CD14-positive monocyte (primary cell): ENCODE results near the gene HOXB5. TPM values are rescaled to one million over a fixed set of nuclear protein-coding genes. Genes with fewer than 3 reads are reported as not detected.

Experiments used
- DNase-seq, 3 donors: peaks; one replicate each; pipeline ENCODE4 v3.0.0-alpha.2; 2011 to 2022
- H2AFZ ChIP-seq: 2 replicates; pipeline ENCODE4 v1.6.0; 2012; ENCODE audit warnings: mild to moderate bottlenecking, low read depth, low read length, inconsistent platforms; ENCODE audit not compliant: insufficient read depth, poor library complexity, severe bottlenecking
- H3K27ac ChIP-seq, 2 donors: 1 replicate in 1 of 2; 2 replicates in 1 of 2; pipeline ENCODE4 v1.5.1; 2012 to 2013; ENCODE audit warnings: low read length in 2 of 2, control low read depth in 1 of 2, inconsistent platforms in 1 of 2, low read depth in 1 of 2, mild to moderate bottlenecking in 1 of 2
- H3K27me3 ChIP-seq, 2 donors: one replicate each; pipeline versions ENCODE4 v1.6.0 to v1.6.1; 2011 to 2013; ENCODE audit warnings: low read length in 2 of 2; ENCODE audit not compliant: control insufficient read depth in 2 of 2, insufficient read depth in 2 of 2
- H3K36me3 ChIP-seq, 2 donors: replicated peaks in 1 of 2; 1 replicate in 1 of 2; 2 replicates in 1 of 2; pipeline versions ENCODE4 v1.5.1 to v1.6.1; 2012 to 2013; ENCODE audit warnings: low read length in 2 of 2, control low read depth in 1 of 2, inconsistent platforms in 1 of 2, mild to moderate bottlenecking in 1 of 2; ENCODE audit not compliant: insufficient read depth in 2 of 2, control insufficient read depth in 1 of 2
- H3K4me1 ChIP-seq, 2 donors: 1 replicate in 1 of 2; 2 replicates in 1 of 2; pipeline versions ENCODE4 v1.5.1 to v1.6.1; 2012 to 2013; ENCODE audit warnings: low read length in 2 of 2, control low read depth in 1 of 2, inconsistent platforms in 1 of 2, mild to moderate bottlenecking in 1 of 2, moderate library complexity in 1 of 2; ENCODE audit not compliant: insufficient read depth in 2 of 2, control insufficient read depth in 1 of 2
- H3K4me2 ChIP-seq: replicated peaks from 2 replicates; pipeline ENCODE3; 2012; ENCODE audit warnings: low read length, moderate library complexity, mild to moderate bottlenecking; ENCODE audit not compliant: poor library complexity, severe bottlenecking; ENCODE audit errors: extremely low read depth
- H3K4me3 ChIP-seq, 3 experiments: fragments of 200-600 bp in 1 of 3; sonication (generic) in 1 of 3; replicated peaks in 1 of 3; 1 replicate in 2 of 3; 2 replicates in 1 of 3; pipeline ENCODE4 v1.5.1; 2011 to 2013; ENCODE audit warnings: low read length in 3 of 3, mild to moderate bottlenecking in 3 of 3, control low read depth in 2 of 3, low read depth in 2 of 3, inconsistent platforms in 1 of 3, moderate library complexity in 1 of 3
- H3K79me2 ChIP-seq: 2 replicates; pipeline ENCODE4 v1.6.0; 2012; ENCODE audit warnings: mild to moderate bottlenecking, control low read depth, inconsistent platforms, low read length, moderate library complexity; ENCODE audit not compliant: insufficient read depth
- H3K9ac ChIP-seq: 2 replicates; pipeline ENCODE4 v1.6.0; 2017; ENCODE audit warnings: low read length, mild to moderate bottlenecking; ENCODE audit not compliant: insufficient read depth, poor library complexity, severe bottlenecking
- H3K9me3 ChIP-seq, 2 donors: replicated peaks in 1 of 2; 1 replicate in 1 of 2; 2 replicates in 1 of 2; pipeline versions ENCODE4 v1.5.1 to v1.6.1; 2012 to 2013; ENCODE audit warnings: low read length in 2 of 2, control low read depth in 1 of 2; ENCODE audit not compliant: control insufficient read depth in 1 of 2, insufficient read depth in 1 of 2
- H4K20me1 ChIP-seq: 2 replicates; pipeline ENCODE4 v1.6.0; 2012; ENCODE audit warnings: mild to moderate bottlenecking, low read length, control low read depth, moderate library complexity; ENCODE audit not compliant: insufficient read depth
- H3K27ac Mint-ChIP-seq, 7 donors: one replicate each; pipeline ENCODE4 v1.8.0; 2020; ENCODE audit warnings: mild to moderate bottlenecking in 7 of 7, mixed read lengths in 7 of 7, moderate library complexity in 6 of 7, inconsistent platforms in 2 of 7
- H3K27me3 Mint-ChIP-seq, 3 donors: one replicate each; pipeline ENCODE4 v1.8.0; 2021 to 2022; ENCODE audit warnings: low read depth in 3 of 3, mild to moderate bottlenecking in 3 of 3, mixed read lengths in 3 of 3, moderate library complexity in 3 of 3, inconsistent platforms in 1 of 3
- H3K36me3 Mint-ChIP-seq, 2 donors: one replicate each; pipeline ENCODE4 v1.8.0; 2020; ENCODE audit warnings: mixed read lengths in 2 of 2, inconsistent platforms in 1 of 2, mild to moderate bottlenecking in 1 of 2
- H3K4me1 Mint-ChIP-seq: one replicate; pipeline ENCODE4 v1.8.0; 2020; ENCODE audit warnings: mild to moderate bottlenecking, mixed read lengths
- H3K4me3 Mint-ChIP-seq, 2 donors: one replicate each; pipeline ENCODE4 v1.8.0; 2020; ENCODE audit warnings: mild to moderate bottlenecking in 2 of 2, mixed read lengths in 2 of 2, moderate library complexity in 1 of 2
- H3K9me3 Mint-ChIP-seq, 7 donors: one replicate each; pipeline ENCODE4 v1.8.0; 2020 to 2022; ENCODE audit warnings: mixed read lengths in 7 of 7, mild to moderate bottlenecking in 6 of 7, moderate library complexity in 6 of 7, inconsistent platforms in 2 of 7
- CTCF ChIP-seq: fragments of 200-600 bp; IDR thresholded peaks from one replicate; pipeline ENCODE4 v1.8.0; 2022; ENCODE audit warnings: antibody characterized with exemption, mild to moderate bottlenecking
- WGBS: methylation state at CpG from one replicate; pipeline ENCODE4 v1.1.5; 2013; ENCODE audit warnings: missing lambda C conversion rate; ENCODE audit not compliant: insufficient coverage; 5-methylcytosine and 5-hydroxymethylcytosine counted together
- intact Hi-C, 2 donors: fragments of 100-400 bp; cut with micrococcal nuclease; formaldehyde crosslinking; loops; one replicate each; pipeline versions ENCODE4 v1.15.0 to v1.15.1; 2023
- polyA plus RNA-seq, 3 donors: library from polyadenylated mRNA; depleted of rRNA in 1 of 3; unstranded in 2 of 3; stranded (reverse) in 1 of 3; fragments of 300-500 nt in 2 of 3; fragments of >200 nt in 1 of 3; fragmentation: Illumina TruSeq in 2 of 3; gene quantifications; 1 replicate in 2 of 3; 2 replicates in 1 of 3; pipeline ENCODE4 v1.2.3, GENCODE V29; 2012 to 2021

HOXB5 gene
- polyA plus RNA-seq, 3 donors = not detected

GRCh38 chr17:48623583-48623982, 30.0 kb upstream of the HOXB5 start:
- H3K4me1 ChIP-seq = peaks cover 5 to 13% of the 10 kb centered on the region in 2 donors
- peaks cover 79 to 100% of the 10 kb centered on the region in 2 donors for H3K27me3 ChIP-seq
- Mint-ChIP-seq H3K9me3 (peaks cover 0 to 13% (median 3%) of the 10 kb centered on the region in 7 donors), H3K4me3 (peak overlapping the region in 1 of 2 donors; percentile 77), H3K36me3 (peaks cover 0 to 2% of the 10 kb centered on the region in 2 donors), H3K27me3 (peaks cover 91 to 99% (median 94%) of the 10 kb centered on the region in 3 donors), H3K27ac (no peak overlapping the region), H3K4me1 (peaks cover 11% of the 10 kb centered on the region)
- no peak overlapping the region for H3K4me3 ChIP-seq
- no peak overlapping the region for H3K27ac ChIP-seq
- no peaks in the 10 kb centered on the region for H3K36me3 ChIP-seq
- DNase-seq = no peak
- H3K4me2 ChIP-seq = no peak overlapping the region
- WGBS = 61% methylated on average over 3 of the region's 4 CpGs
- no peak overlapping the region for H2AFZ ChIP-seq
- TF ChIP-seq CTCF = no peak
- H3K9ac ChIP-seq = no peak overlapping the region
- H3K9me3 ChIP-seq = peaks cover 0 to 22% of the 10 kb centered on the region in 2 donors
- H4K20me1 ChIP-seq = no peaks in the 10 kb centered on the region
- H3K79me2 ChIP-seq = no peaks in the 10 kb centered on the region
- intact Hi-C loops = no loop called here

GRCh38 chr17:48622857-48623256, 29.3 kb upstream of the HOXB5 start:
- no peaks in the 10 kb centered on the region for H3K36me3 ChIP-seq
- no peaks in the 10 kb centered on the region for H4K20me1 ChIP-seq
- H3K27ac Mint-ChIP-seq = no peak overlapping the region
- intact Hi-C loops = no loop called here
- H3K4me3 ChIP-seq = no peak overlapping the region
- peak overlapping the region in 1 of 2 donors; percentile 77 for H3K4me3 Mint-ChIP-seq
- H3K9me3 ChIP-seq = peaks cover 0 to 27% of the 10 kb centered on the region in 2 donors
- no peak overlapping the region for H3K27ac ChIP-seq
- peaks cover 16% of the 10 kb centered on the region for H3K4me1 Mint-ChIP-seq
- DNase-seq = no peak
- peaks cover 5 to 13% of the 10 kb centered on the region in 2 donors for H3K4me1 ChIP-seq
- WGBS = 87% methylated on average over 4 of the region's 11 CpGs
- H3K4me2 ChIP-seq = no peak overlapping the region
- peaks cover 0 to 15% (median 5%) of the 10 kb centered on the region in 7 donors for H3K9me3 Mint-ChIP-seq
- H2AFZ ChIP-seq = no peak overlapping the region
- no peak for TF ChIP-seq CTCF
- H3K27me3 ChIP-seq = peaks cover 82 to 100% of the 10 kb centered on the region in 2 donors
- H3K79me2 ChIP-seq = no peaks in the 10 kb centered on the region
- H3K36me3 Mint-ChIP-seq = peaks cover 3 to 5% of the 10 kb centered on the region in 2 donors
- H3K9ac ChIP-seq = no peak overlapping the region
- peaks cover 91 to 99% (median 94%) of the 10 kb centered on the region in 3 donors for H3K27me3 Mint-ChIP-seq
